RCC 7860 (cell line): ENCODE data around the gene NEO1.

ENCODE experiments used
- DNase-seq: peaks from one replicate; pipeline ENCODE4 v3.0.0-alpha.2; 2015; ENCODE audit warnings: low spot score
- FAIRE-seq: peaks from 2 replicates; lab custom pipeline; 2012; peaks lifted over from hg19 to GRCh38; lab: Jason Lieb, UNC

The NEO1 gene

DNA sequence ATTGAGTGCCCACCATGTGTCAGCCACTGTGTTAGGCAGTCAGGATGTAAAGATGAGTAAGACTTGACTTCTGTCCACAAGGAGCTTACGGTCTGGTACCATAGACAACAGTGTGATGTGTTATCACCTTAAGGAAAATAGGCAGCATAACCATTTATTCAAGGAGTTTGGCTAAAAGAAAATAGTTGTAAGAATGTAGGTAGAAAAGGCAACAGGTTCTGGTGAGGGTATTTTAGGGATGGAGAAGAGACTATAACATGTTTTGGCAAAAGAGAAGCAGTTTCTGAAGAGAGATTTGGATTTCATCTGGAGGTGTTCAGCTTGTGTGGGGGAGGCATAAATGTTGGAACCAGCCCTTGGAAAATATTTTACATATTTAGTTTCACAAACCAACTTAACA lies 194.6 kb downstream of the NEO1 start:
- FAIRE-seq (no peak), DNase-seq (no peak)

- FAIRE-seq (no peak), DNase-seq (no peak)
Observed at GRCh38 chr15:73247331-73247730, 195.1 kb downstream of the NEO1 start.

GRCh38 chr15:73249499-73249898 lies 197.2 kb downstream of the NEO1 start:
- FAIRE-seq (no peak), DNase-seq (no peak)

- no peak for FAIRE-seq
- DNase-seq = no peak
Observed at GRCh38 chr15:73254598-73254997, 202.3 kb downstream of the NEO1 start.

DNA sequence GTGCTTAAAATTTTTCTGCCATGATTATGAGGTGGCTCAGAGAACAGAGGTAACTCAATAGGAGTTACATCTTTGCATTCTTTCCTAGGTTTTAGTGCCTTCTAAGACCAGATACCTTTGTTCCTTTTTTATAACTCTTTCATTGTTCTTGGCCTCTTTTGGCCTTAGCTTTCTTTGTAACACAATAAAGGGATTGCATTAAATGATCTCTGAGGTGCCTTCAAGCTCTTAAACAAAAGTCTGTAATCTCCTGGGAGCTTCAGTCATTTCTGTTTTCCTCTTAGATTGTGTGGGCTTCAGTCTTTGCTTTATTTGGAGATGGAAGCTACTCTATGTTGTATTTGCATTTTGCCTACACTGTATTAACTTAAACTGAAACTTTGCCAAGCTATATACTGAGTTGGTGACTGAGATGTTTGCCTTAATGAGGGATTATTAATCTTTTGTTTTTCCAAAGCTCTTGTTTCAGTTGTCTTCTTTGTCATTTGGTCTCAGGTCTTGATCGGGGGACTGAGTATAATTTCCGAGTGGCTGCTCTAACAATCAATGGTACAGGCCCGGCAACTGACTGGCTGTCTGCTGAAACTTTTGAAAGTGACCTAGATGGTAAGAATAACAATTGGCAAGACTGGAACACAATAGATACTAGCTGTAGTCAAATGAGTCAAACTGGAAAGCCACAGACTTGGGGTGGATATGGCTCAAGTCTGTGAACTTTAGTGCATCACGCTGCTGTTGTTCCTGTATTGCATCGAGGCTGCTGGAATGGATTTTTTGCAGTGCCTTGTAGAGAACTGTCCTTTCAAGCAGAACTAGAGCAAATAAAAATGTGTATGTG lies 206.2 kb downstream of the NEO1 start:
- no peak for FAIRE-seq
- no peak for DNase-seq

DNA sequence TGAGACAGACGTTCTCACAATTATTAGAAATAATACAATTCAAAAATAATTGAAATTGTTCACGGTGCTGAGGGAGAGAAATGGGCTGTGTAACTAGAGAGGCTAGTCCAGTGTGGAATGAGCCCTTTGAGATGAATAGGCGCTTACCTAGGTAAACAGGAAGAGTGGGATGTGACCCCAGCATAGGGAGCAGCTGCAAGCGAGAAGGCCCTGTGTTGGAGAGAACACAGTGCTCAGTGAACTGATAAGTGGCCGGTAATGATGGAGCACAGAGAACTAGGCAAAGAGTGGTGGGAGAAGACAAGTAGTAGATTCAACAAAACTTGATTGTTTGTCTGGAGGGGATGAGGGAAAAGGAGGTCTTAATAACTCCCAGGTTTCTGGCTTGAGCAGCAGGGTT lies 212.6 kb downstream of the NEO1 start:
- DNase-seq (no peak), FAIRE-seq (no peak)

GRCh38 chr15:73265536-73266153 lies 213.4 kb downstream of the NEO1 start:
- FAIRE-seq = no peak

DNA sequence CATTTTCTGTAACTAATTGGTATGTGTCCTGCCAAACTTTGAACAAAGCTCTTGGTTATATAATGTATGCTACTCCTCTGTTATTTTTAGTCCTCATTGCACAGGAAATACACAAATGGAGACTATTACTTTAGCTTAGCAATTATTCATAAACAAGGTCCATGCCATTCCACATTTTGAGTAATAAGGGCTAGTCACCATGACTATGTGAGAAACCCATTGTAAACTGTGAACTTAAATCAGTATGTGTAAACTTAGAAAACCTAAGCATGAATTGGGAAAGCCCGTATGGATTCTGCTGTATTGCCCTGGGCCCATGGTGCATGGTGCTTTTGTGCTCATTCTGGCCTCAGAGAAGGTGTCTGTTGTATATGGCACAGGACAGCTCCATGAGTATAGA lies 216.2 kb downstream of the NEO1 start:
- DNase-seq (no peak), FAIRE-seq (no peak)

More at GRCh38 chr15:73265536-73266153, 213.4 kb downstream of the NEO1 start:
- DNase-seq = peak; percentile 14

DNA sequence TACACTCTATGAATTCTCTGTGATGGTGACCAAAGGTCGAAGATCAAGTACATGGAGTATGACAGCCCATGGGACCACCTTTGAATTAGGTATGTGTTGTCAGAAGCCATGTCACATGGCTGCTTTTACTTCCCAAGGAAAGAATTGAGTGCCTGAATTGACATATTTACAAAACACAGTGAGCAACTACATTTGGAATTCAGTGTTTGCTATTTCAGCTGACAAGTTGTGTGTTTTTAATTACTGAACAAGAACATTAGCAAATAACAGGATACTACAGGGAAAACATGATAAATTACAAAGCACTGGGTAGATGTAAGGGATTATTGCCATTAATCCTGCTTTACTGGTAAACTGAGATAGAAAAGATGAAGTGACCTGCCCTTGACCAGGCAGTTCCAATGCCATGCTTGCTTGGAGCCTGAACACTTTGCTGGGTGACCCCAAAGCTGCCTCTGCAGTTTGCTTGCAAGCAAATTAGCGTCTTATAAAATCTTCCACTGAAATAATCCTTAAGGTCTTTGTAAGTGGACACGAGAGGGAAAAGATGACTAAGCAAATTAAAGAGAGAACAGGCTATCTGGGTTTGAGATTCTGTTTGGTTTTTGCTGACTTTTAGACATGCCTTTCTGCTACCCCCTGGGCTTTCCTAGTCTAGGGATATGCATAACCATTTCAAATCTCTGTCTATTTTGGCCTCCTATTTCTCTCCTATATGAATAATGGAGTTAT lies 218.3 kb downstream of the NEO1 start:
- DNase-seq = no peak
- FAIRE-seq = no peak

GRCh38 chr15:73273181-73274002 lies 221.1 kb downstream of the NEO1 start:
- peak; percentile 38 for FAIRE-seq
- DNase-seq = peak; percentile 33

GRCh38 chr15:73275862-73276261 lies 223.6 kb downstream of the NEO1 start:
- DNase-seq = no peak
- FAIRE-seq = no peak

DNA sequence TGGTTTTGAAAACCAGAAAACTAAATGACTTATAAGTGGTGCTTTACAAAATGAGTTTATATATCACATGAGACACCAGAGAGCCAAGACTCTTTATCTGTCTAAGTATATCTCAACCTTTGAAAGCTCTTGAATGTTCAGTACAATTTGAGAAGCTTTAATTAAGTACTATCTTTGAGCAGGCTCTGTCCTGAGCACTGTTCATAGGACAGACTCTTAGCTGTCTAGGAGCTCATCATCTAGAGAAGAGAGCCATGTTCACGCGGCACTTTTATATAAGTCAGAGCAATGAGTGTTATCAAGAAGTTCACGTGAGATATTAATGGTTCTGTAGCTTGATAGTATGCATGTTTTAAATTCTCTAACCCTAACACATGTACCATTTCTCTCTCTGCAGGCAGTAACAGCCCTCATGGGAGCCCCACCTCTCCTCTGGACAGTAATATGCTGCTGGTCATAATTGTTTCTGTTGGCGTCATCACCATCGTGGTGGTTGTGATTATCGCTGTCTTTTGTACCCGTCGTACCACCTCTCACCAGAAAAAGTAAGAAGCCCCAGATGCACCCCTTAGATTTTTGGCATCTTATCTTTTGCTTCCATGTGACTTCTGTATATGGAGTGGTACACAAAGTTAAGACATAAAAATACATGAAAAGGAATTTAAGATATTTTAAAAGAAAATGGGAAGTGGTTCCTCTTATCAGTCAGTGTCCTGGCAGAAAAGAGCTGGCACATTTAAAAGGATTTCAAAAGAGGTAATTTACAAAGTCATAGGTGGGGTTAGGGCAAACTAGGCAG lies 230.5 kb downstream of the NEO1 start:
- FAIRE-seq = no peak
- no peak for DNase-seq

GRCh38 chr15:73283366-73283962 lies 231.2 kb downstream of the NEO1 start:
- DNase-seq = peak; percentile 17

GRCh38 chr15:73284090-73284716 lies 231.9 kb downstream of the NEO1 start:
- FAIRE-seq (no peak), DNase-seq (no peak)

More at GRCh38 chr15:73283366-73283962, 231.2 kb downstream of the NEO1 start:
- no peak for FAIRE-seq

DNA sequence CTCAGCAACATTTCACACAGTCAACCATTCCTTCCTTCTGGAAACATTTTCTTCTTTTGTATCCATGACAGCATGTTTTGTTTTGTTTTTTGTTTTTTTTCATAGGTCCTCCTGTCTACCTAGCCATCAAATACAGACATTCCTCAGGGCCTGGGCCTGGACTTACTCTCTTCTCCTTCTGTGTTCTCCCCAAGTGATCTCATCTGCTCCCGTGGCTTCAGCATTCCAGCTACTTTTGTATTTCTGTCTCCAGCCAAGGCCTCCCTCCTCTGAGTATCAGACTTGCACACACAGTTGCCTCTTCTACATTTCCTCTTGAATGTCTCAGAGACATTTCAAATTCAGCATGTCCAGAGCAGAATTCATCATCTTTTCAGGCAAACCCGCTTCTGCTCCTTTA lies 234.0 kb downstream of the NEO1 start:
- no peak for DNase-seq
- FAIRE-seq = no peak

- no peak for DNase-seq
- no peak for FAIRE-seq
Observed at GRCh38 chr15:73287019-73287418, 234.8 kb downstream of the NEO1 start.

DNA sequence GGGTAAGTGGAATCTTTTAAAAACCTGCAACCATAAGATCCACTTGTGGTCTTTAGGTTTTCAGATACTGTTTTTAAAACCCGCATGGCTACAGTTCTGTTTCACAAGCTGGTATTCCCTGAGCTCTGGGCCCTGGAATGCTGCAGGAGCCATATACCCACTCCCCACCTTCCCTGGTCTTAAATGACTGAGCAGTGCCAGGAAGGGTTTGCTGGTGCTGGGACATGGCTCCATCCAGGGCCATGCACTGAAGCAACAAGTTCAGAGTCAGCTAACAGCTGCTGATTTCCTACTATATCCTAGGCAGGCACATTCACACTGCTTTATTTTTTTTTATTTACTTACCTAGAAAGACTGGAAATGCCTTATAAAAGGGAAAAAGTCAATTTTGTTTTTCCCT lies 239.2 kb downstream of the NEO1 start:
- FAIRE-seq (no peak), DNase-seq (no peak)

DNA sequence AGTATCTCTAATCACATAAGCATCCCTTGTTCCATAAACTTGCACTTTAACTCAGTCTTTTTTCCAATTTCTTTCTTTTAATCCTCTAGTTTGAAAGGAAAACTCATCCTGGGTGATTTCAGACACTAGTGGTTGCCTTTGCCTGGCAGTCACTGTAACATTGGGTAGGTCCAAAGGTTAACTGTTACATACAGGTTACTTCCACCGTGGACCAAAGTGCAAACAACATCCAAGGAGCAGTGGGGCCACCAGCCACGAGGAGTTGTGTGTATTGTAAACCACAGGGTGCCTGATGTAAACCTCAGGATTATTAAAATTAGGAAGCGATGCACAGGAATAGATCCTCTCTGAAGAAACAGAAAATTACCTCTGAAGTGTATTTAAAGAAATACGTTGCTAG lies 241.5 kb downstream of the NEO1 start:
- FAIRE-seq (no peak), DNase-seq (no peak)

GRCh38 chr15:73295630-73296286 lies 243.5 kb downstream of the NEO1 start:
- no peak for FAIRE-seq
- no peak for DNase-seq
